GM12878 (cell line): ENCODE data around the gene MYBPC2. TPM values are rescaled to one million over a fixed set of nuclear protein-coding genes. Genes with fewer than 3 reads are reported as not detected.

Source experiments
- ATAC-seq: fragments of 200-7000 bp; cut with Tn5 transposase; 3 replicates; pipeline ENCODE4 v1.9.1; 2020; ENCODE audit warnings: mild to moderate bottlenecking, moderate library complexity
- BruUV-seq: library from RNA; stranded (reverse); fragments of 400-500 nt; replicated peaks from 2 replicates; lab custom pipeline; 2021; lab: Mats Ljungman, UMichigan
- CTCF ChIA-PET: fragments of 300-600 bp; sonication (Branson Sonifier 250); formaldehyde crosslinking; extraction: SDS; loops from one replicate; lab custom pipeline; 2021; ENCODE audit warnings: inconsistent platforms; lab: Yijun Ruan, JAX
- POLR2A ChIA-PET: fragments of 350-600 bp; formaldehyde crosslinking; extraction: SDS; loops from one replicate; lab custom pipeline; 2021; ENCODE audit warnings: inconsistent platforms; lab: Charles Lee
- RAD21 ChIA-PET: fragments of 300-600 bp; sonication (Branson Sonifier 250); formaldehyde crosslinking; loops from one replicate; lab custom pipeline; 2023; ENCODE audit warnings: antibody characterized with exemption; ENCODE audit not compliant: unreplicated experiment; lab: Charles Lee
- SMC1A ChIA-PET: fragments of 300-600 bp; sonication (Branson Sonifier 250); formaldehyde crosslinking; loops from one replicate; lab custom pipeline; 2023; ENCODE audit not compliant: unreplicated experiment, uncharacterized antibody; lab: Charles Lee
- DNase-seq: peaks from one replicate; pipeline ENCODE4 v3.0.0-alpha.2; 2011; ENCODE audit warnings: low read depth, low spot score
- FAIRE-seq: peaks from 3 replicates; lab custom pipeline; 2011; peaks lifted over from hg19 to GRCh38; lab: Jason Lieb, UNC
- H2AFZ ChIP-seq: 2 replicates; pipeline ENCODE4 v1.6.0; 2011; ENCODE audit warnings: low read depth, low read length, control low read depth; ENCODE audit not compliant: control insufficient read depth
- H3K27ac ChIP-seq: 2 replicates; pipeline ENCODE4 v1.5.1; 2011; ENCODE audit warnings: control low read depth; ENCODE audit not compliant: control insufficient read depth, insufficient read depth
- H3K27me3 ChIP-seq, 2 experiments: replicated peaks in 1 of 2; 2 replicates each; pipeline versions ENCODE4 v1.6.0 to v1.6.1; 2011; ENCODE audit warnings: low read length in 1 of 2; ENCODE audit not compliant: control insufficient read depth in 2 of 2, insufficient read depth in 2 of 2
- H3K36me3 ChIP-seq, 2 experiments: 2 replicates each; pipeline ENCODE4 v1.5.1; 2011; ENCODE audit warnings: low read length in 1 of 2; ENCODE audit not compliant: control insufficient read depth in 2 of 2, insufficient read depth in 2 of 2
- H3K4me1 ChIP-seq: 2 replicates; pipeline ENCODE4 v1.6.1; 2011; ENCODE audit warnings: mild to moderate bottlenecking, low read length, moderate library complexity, mixed read lengths; ENCODE audit not compliant: control insufficient read depth, insufficient read depth
- H3K4me2 ChIP-seq: 2 replicates; pipeline ENCODE4 v1.6.0; 2011; ENCODE audit warnings: control low read depth; ENCODE audit not compliant: control insufficient read depth, insufficient read depth
- H3K4me3 ChIP-seq: fragments of 200-600 bp; sonication (generic); 2 replicates; pipeline ENCODE4 v1.5.1; 2016
- H3K79me2 ChIP-seq: 2 replicates; pipeline ENCODE4 v1.6.0; 2011; ENCODE audit warnings: low read length; ENCODE audit not compliant: control insufficient read depth, insufficient read depth
- H3K9ac ChIP-seq: 2 replicates; pipeline ENCODE4 v1.8.0; 2011; ENCODE audit warnings: low read length, control low read depth, mixed read lengths; ENCODE audit not compliant: control insufficient read depth, insufficient read depth
- H3K9me3 ChIP-seq: replicated peaks from 3 replicates; pipeline ENCODE4 v1.5.1; 2011; ENCODE audit warnings: mild to moderate bottlenecking, low read length; ENCODE audit not compliant: control insufficient read depth, insufficient read depth
- H4K20me1 ChIP-seq: 2 replicates; pipeline ENCODE4 v1.6.0; 2011; ENCODE audit not compliant: control insufficient read depth, insufficient read depth
- POLR2A ChIP-seq: IDR thresholded peaks from 2 replicates; pipeline ENCODE4 v1.6.1; 2011; ENCODE audit warnings: low read depth, mild to moderate bottlenecking, low read length
- WGBS: methylation state at CpG from one replicate; pipeline ENCODE4 v1.1.6; 2016; ENCODE audit warnings: low lambda C conversion rate; ENCODE audit not compliant: insufficient replicate concordance, insufficient coverage; ENCODE audit errors: missing lambda C conversion rate; 5-methylcytosine and 5-hydroxymethylcytosine counted together
- in situ Hi-C: fragments of 300-500 bp; cut with MboI; formaldehyde crosslinking; loops from 9 replicates; pipeline ENCODE4 v1.14.3; 2018; ENCODE audit warnings: mixed read lengths
- intact Hi-C: fragments of 100-400 bp; cut with micrococcal nuclease; formaldehyde crosslinking; loops from one replicate; pipeline ENCODE4 v1.14.2; 2022; ENCODE audit not compliant: unreplicated experiment
- polyA plus RNA-seq, 11 experiments: library from polyadenylated mRNA; depleted of rRNA in 4 of 11; unstranded in 6 of 11; stranded (reverse) in 5 of 11; fragments of >200 nt; fragmentation: Nextera tagmentation in 4 of 11; fragmentation: Illumina TruSeq in 1 of 11; extraction: Ambion mirVana in 4 of 11; extraction: Trizol in 1 of 11; gene quantifications; 1 replicate in 1 of 11; 2 replicates in 10 of 11; pipeline versions ENCODE4 v1.2.1 to v1.2.3, GENCODE V29; 2011 to 2016; ENCODE audit warnings: inconsistent platforms in 2 of 11, missing spikeins in 2 of 11, low read depth in 1 of 11
- total RNA-seq, 4 experiments: library from RNA; depleted of rRNA in 3 of 4; stranded (reverse); fragments of >200 nt in 3 of 4; fragmentation: Illumina TruSeq in 1 of 4; extraction: Trizol in 1 of 4; gene quantifications; 2 replicates each; pipeline versions ENCODE4 v1.2.1 to v1.2.3, GENCODE V29; 2013 to 2021
- TF ChIP-seq, protein P1 (sequence below): fragments of 150-350 bp; IDR thresholded peaks from 2 replicates; pipeline ENCODE4 v1.6.1; 2016; ENCODE audit warnings: low read depth, low read length
- TF ChIP-seq, protein P2 (sequence below): fragments of 450-650 bp; formaldehyde crosslinking; IDR thresholded peaks from 2 replicates; pipeline ENCODE4 v1.4.0; 2020; ENCODE audit warnings: mild to moderate bottlenecking, moderate library complexity

The MYBPC2 gene
- total and polyA plus RNA-seq, 10 of the 15 experiments (the other 5 are each of a cell fraction or from before 2014, with no cell fraction given), result 0.09 to 2.6 (median 0.61) TPM

DNA sequence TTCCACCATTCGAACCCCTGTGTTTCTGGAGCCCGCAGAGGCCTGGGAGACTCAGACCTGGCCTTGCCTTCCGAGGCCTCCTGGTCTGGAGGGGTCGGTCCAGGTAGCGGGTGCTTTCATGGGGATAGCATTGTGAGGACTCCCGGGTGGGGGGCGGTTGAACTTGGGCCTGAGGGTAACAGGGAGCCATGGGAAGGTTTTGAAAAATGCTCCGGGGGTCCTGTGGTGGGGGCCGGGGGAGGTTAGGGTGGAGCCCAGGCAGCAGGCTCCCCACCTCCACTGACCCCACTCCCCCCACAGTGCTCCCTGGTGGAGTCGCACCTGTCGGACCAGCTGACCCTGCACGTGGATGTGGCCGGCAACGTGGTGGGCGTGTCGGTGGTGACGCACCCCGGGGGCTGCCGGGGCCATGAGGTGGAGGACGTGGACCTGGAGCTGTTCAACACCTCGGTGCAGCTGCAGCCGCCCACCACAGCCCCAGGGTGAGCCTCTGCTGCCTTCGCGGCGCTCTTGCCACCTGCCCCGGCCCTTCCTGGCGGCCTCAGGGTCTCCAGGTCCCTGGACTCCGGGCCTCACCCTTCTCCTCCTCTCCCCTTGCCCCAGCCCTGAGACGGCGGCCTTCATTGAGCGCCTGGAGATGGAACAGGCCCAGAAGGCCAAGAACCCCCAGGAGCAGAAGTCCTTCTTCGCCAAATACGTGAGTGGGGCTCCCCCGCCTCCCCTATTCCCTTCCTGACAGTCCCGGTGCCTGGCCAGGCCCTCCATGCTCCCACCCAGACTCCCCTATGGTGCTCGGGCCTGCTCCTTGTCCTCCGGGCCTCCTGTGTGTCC lies 47.8 kb downstream of the MYBPC2 start:
- ChIA-PET SMC1A (no interaction called here), CTCF (no interaction called here), RAD21 (no interaction called here), POLR2A (no interaction called here)
- Histone ChIP-seq H3K4me1 (no peaks in the 10 kb centered on the region), H3K36me3 (peaks cover 12 to 21% of the 10 kb centered on the region in 2 experiments; a peak in 3 of 4 replicates), H3K9me3 (peaks cover 6% of the 10 kb centered on the region; the same call in 2 of the 3 replicates), H4K20me1 (no peaks in the 10 kb centered on the region), H3K79me2 (peaks cover 22% of the 10 kb centered on the region), H3K4me2 (no peak overlapping the region), H3K9ac (no peak overlapping the region), H3K27me3 (no peaks in the 10 kb centered on the region), H3K4me3 (no peak overlapping the region), H3K27ac (no peak overlapping the region), H2AFZ (no peak overlapping the region)
- BruUV-seq, result no TSS peak
- ATAC-seq (no peak), DNase-seq (no peak), FAIRE-seq (no peak)
- 90% methylated on average over 32 of the region's 37 CpGs for WGBS
- intact Hi-C loops (no loop called here), in situ Hi-C loops (no loop called here)
- TF ChIP-seq POLR2A, result peak; percentile 11; the same call in 1 of the 2 replicates
- TF ChIP-seq, protein P1, sequence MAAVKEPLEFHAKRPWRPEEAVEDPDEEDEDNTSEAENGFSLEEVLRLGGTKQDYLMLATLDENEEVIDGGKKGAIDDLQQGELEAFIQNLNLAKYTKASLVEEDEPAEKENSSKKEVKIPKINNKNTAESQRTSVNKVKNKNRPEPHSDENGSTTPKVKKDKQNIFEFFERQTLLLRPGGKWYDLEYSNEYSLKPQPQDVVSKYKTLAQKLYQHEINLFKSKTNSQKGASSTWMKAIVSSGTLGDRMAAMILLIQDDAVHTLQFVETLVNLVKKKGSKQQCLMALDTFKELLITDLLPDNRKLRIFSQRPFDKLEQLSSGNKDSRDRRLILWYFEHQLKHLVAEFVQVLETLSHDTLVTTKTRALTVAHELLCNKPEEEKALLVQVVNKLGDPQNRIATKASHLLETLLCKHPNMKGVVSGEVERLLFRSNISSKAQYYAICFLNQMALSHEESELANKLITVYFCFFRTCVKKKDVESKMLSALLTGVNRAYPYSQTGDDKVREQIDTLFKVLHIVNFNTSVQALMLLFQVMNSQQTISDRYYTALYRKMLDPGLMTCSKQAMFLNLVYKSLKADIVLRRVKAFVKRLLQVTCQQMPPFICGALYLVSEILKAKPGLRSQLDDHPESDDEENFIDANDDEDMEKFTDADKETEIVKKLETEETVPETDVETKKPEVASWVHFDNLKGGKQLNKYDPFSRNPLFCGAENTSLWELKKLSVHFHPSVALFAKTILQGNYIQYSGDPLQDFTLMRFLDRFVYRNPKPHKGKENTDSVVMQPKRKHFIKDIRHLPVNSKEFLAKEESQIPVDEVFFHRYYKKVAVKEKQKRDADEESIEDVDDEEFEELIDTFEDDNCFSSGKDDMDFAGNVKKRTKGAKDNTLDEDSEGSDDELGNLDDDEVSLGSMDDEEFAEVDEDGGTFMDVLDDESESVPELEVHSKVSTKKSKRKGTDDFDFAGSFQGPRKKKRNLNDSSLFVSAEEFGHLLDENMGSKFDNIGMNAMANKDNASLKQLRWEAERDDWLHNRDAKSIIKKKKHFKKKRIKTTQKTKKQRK, result no peak
- TF ChIP-seq, protein P2, sequence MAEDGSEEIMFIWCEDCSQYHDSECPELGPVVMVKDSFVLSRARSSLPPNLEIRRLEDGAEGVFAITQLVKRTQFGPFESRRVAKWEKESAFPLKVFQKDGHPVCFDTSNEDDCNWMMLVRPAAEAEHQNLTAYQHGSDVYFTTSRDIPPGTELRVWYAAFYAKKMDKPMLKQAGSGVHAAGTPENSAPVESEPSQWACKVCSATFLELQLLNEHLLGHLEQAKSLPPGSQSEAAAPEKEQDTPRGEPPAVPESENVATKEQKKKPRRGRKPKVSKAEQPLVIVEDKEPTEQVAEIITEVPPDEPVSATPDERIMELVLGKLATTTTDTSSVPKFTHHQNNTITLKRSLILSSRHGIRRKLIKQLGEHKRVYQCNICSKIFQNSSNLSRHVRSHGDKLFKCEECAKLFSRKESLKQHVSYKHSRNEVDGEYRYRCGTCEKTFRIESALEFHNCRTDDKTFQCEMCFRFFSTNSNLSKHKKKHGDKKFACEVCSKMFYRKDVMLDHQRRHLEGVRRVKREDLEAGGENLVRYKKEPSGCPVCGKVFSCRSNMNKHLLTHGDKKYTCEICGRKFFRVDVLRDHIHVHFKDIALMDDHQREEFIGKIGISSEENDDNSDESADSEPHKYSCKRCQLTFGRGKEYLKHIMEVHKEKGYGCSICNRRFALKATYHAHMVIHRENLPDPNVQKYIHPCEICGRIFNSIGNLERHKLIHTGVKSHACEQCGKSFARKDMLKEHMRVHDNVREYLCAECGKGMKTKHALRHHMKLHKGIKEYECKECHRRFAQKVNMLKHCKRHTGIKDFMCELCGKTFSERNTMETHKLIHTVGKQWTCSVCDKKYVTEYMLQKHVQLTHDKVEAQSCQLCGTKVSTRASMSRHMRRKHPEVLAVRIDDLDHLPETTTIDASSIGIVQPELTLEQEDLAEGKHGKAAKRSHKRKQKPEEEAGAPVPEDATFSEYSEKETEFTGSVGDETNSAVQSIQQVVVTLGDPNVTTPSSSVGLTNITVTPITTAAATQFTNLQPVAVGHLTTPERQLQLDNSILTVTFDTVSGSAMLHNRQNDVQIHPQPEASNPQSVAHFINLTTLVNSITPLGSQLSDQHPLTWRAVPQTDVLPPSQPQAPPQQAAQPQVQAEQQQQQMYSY, result no peak
